Mucosa of rectum (tissue), 2 donors: ENCODE data around the gene SHQ1.

Source experiments
- H3K27ac ChIP-seq, 2 donors: one replicate each; pipeline ENCODE4 v1.7.0; 2013; ENCODE audit warnings: inconsistent platforms in 2 of 2, low read depth in 2 of 2, low read length in 2 of 2
- H3K27me3 ChIP-seq, 2 donors: one replicate each; pipeline ENCODE4 v1.7.0; 2013; ENCODE audit warnings: low read length in 2 of 2; ENCODE audit not compliant: control insufficient read depth in 2 of 2, insufficient read depth in 2 of 2
- H3K36me3 ChIP-seq, 2 donors: one replicate each; pipeline ENCODE4 v1.7.0; 2013; ENCODE audit warnings: low read length in 2 of 2; ENCODE audit not compliant: control insufficient read depth in 2 of 2, insufficient read depth in 2 of 2
- H3K4me1 ChIP-seq, 2 donors: one replicate each; pipeline ENCODE4 v1.7.0; 2013; ENCODE audit warnings: low read length in 2 of 2, mild to moderate bottlenecking in 1 of 2; ENCODE audit not compliant: control insufficient read depth in 2 of 2, insufficient read depth in 2 of 2
- H3K4me3 ChIP-seq, 2 donors: one replicate each; pipeline ENCODE4 v1.7.0; 2013; ENCODE audit warnings: low read length in 2 of 2
- H3K9ac ChIP-seq, 2 donors: one replicate each; pipeline ENCODE4 v1.7.0; 2013; ENCODE audit warnings: low read length in 2 of 2, low read depth in 1 of 2, mild to moderate bottlenecking in 1 of 2
- H3K9me3 ChIP-seq, 2 donors: one replicate each; pipeline ENCODE4 v1.7.0; 2013; ENCODE audit warnings: low read length in 2 of 2; ENCODE audit not compliant: control insufficient read depth in 2 of 2
- donor health status: healthy.
- donor health status: Normal muscosa, but diverticular disease.

The SHQ1 gene

GRCh38 chr3:72784226-72784625, 64.0 kb downstream of the SHQ1 start:
- Histone ChIP-seq H3K4me3 (no peak overlapping the region), H3K36me3 (peaks cover 2% of the 10 kb centered on the region in 2 donors)

DNA sequence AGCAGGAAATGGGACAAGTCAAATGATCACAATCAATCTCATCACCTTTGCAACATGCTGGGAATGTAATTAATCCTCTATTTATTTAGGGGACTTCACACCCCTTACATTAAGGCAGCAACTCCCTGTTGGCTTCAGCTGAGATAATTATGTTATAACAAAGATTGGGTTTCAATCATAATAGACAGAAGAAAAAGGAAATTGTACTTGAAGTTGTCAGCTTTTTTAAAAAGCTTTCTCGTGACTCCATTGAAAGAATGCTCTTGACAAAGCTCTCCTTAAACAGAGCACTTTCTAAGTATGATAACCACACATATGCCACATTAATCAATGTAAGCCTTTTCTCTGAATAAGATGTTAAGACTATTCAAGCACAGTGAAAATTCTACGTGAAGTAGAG, 65.7 kb downstream of the SHQ1 start:
- Histone ChIP-seq H3K36me3 (peaks cover 2% of the 10 kb centered on the region in 2 donors), H3K9ac (no peak overlapping the region), H3K4me3 (no peak overlapping the region), H3K9me3 (no peaks in the 10 kb centered on the region), H3K27ac (no peak overlapping the region), H3K27me3 (no peaks in the 10 kb centered on the region), H3K4me1 (no peaks in the 10 kb centered on the region)

More at GRCh38 chr3:72784226-72784625, 64.0 kb downstream of the SHQ1 start:
- H3K4me1 ChIP-seq, result no peaks in the 10 kb centered on the region
- H3K27ac ChIP-seq, result no peak overlapping the region
- H3K9ac ChIP-seq, result no peak overlapping the region
- H3K9me3 ChIP-seq, result no peaks in the 10 kb centered on the region
- no peaks in the 10 kb centered on the region for H3K27me3 ChIP-seq

- no peaks in the 10 kb centered on the region for H3K27me3 ChIP-seq
- H3K9me3 ChIP-seq, result no peaks in the 10 kb centered on the region
- no peaks in the 10 kb centered on the region for H3K4me1 ChIP-seq
- no peak overlapping the region for H3K4me3 ChIP-seq
- no peak overlapping the region for H3K9ac ChIP-seq
- peaks cover 0 to 2% of the 10 kb centered on the region in 2 donors for H3K36me3 ChIP-seq
- no peak overlapping the region for H3K27ac ChIP-seq
Measured at GRCh38 chr3:72769758-72770540, 78.3 kb downstream of the SHQ1 start.

- Histone ChIP-seq H3K27ac (no peak overlapping the region), H3K4me1 (no peaks in the 10 kb centered on the region), H3K4me3 (no peak overlapping the region), H3K36me3 (peaks cover 0 to 5% of the 10 kb centered on the region in 2 donors), H3K27me3 (no peaks in the 10 kb centered on the region), H3K9me3 (no peaks in the 10 kb centered on the region), H3K9ac (no peak overlapping the region)
Measured at GRCh38 chr3:72768936-72769335, 79.3 kb downstream of the SHQ1 start.

- Histone ChIP-seq H3K27ac (no peak overlapping the region), H3K4me1 (no peaks in the 10 kb centered on the region), H3K27me3 (no peaks in the 10 kb centered on the region), H3K9me3 (no peaks in the 10 kb centered on the region), H3K9ac (no peak overlapping the region), H3K36me3 (peaks cover 0 to 5% of the 10 kb centered on the region in 2 donors), H3K4me3 (no peak overlapping the region)
Measured at GRCh38 chr3:72768481-72768880, 79.8 kb downstream of the SHQ1 start.

DNA sequence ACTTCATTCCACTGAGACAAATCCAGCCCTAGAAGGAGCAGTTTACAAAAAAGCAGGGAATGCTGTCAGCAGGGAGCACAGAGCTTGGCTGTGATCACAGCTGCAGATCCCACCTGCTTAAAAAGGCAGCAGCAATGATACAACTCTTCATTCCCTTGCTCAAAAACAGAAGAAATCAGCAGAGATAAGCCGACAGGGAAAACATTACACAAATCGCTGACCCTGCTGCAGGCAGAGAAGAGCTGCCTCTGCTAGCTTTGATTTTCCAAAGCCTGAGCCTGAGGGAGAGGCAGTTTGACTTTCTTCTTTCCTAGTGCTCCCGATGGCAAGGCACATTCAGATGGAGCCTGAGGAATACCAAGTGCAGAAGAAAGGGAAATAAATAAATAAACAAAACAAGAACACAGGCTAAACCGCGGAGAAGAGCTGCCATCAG, 80.2 kb downstream of the SHQ1 start:
- H3K27me3 ChIP-seq, result no peaks in the 10 kb centered on the region
- H3K36me3 ChIP-seq, result peaks cover 0 to 5% of the 10 kb centered on the region in 2 donors
- no peak overlapping the region for H3K27ac ChIP-seq
- H3K9ac ChIP-seq, result no peak overlapping the region
- H3K9me3 ChIP-seq, result no peaks in the 10 kb centered on the region
- H3K4me1 ChIP-seq, result no peaks in the 10 kb centered on the region
- no peak overlapping the region for H3K4me3 ChIP-seq

GRCh38 chr3:72766866-72767265, 81.4 kb downstream of the SHQ1 start:
- Histone ChIP-seq H3K4me3 (no peak overlapping the region), H3K27me3 (no peaks in the 10 kb centered on the region), H3K9me3 (no peaks in the 10 kb centered on the region), H3K36me3 (peaks cover 0 to 5% of the 10 kb centered on the region in 2 donors), H3K27ac (no peak overlapping the region), H3K4me1 (no peaks in the 10 kb centered on the region), H3K9ac (no peak overlapping the region)

DNA sequence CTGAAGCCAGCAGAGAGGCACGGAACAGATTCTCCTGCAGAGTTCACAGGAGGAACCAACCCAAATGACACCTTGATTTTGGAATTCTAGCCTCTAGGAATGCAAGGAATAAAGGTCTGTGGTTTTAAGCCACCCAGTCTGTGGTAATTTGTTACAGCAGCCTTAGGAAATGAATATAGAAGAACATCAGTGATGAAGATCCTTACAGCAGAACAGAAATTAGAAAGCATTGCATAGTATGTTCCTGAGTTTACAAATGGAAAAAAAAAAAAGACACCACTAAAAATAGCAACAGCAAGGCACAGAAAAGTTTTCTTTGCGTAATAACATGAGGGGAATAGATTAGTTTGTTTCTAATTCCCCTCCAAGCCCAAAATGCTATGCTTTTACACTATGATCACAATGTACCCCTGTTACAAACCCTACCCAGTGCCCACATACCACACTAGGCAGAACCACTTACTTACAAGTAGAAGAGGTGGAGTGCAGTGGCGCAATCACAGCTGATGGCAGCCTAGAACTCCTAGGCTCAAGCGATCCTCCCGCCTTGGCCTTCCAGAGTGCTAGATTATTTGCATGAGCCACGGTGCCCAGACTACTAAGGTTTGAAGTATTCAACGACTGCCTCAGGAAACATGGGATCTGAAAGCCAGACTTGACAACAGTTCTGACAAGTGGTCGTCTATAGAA, 84.3 kb downstream of the SHQ1 start:
- Histone ChIP-seq H3K36me3 (peaks cover 0 to 3% of the 10 kb centered on the region in 2 donors), H3K9me3 (no peaks in the 10 kb centered on the region), H3K9ac (no peak overlapping the region), H3K4me1 (no peaks in the 10 kb centered on the region), H3K4me3 (no peak overlapping the region), H3K27me3 (no peaks in the 10 kb centered on the region), H3K27ac (no peak overlapping the region)

GRCh38 chr3:72761410-72761809, 86.8 kb downstream of the SHQ1 start:
- H3K4me1 ChIP-seq, result peaks cover 0 to 4% of the 10 kb centered on the region in 2 donors
- no peak overlapping the region for H3K9ac ChIP-seq
- H3K9me3 ChIP-seq, result no peaks in the 10 kb centered on the region
- H3K27me3 ChIP-seq, result no peaks in the 10 kb centered on the region
- no peak overlapping the region for H3K4me3 ChIP-seq
- H3K27ac ChIP-seq, result no peak overlapping the region
- H3K36me3 ChIP-seq, result peaks cover 0 to 3% of the 10 kb centered on the region in 2 donors

GRCh38 chr3:72760225-72760624, 88.0 kb downstream of the SHQ1 start:
- Histone ChIP-seq H3K9ac (no peak overlapping the region), H3K36me3 (peaks cover 0 to 3% of the 10 kb centered on the region in 2 donors), H3K27me3 (no peaks in the 10 kb centered on the region), H3K9me3 (no peaks in the 10 kb centered on the region), H3K4me1 (peaks cover 0 to 11% of the 10 kb centered on the region in 2 donors), H3K4me3 (no peak overlapping the region), H3K27ac (no peak overlapping the region)
